PC-9 (cell line): ENCODE data around the gene POLR2A. TPM values are rescaled to one million over a fixed set of nuclear protein-coding genes. Genes with fewer than 3 reads are reported as not detected.
"Not testable (repeated sequence)": the region's sequence is repeated elsewhere in the genome, so short reads cannot be mapped to it uniquely, and the experiment has no call there.

Source experiments
- BruUV-seq: library from RNA; stranded (reverse); fragments of 400-500 nt; replicated peaks from 2 replicates; lab custom pipeline; 2021; lab: Mats Ljungman, UMichigan
- CTCF ChIA-PET: fragments of 300-600 bp; sonication (Branson Sonifier 250); formaldehyde crosslinking; loops from one replicate; lab custom pipeline; 2022; ENCODE audit warnings: antibody characterized with exemption; lab: Charles Lee
- POLR2A ChIA-PET: fragments of 300-600 bp; sonication (Branson Sonifier 250); formaldehyde crosslinking; loops from one replicate; lab custom pipeline; 2022; ENCODE audit warnings: antibody characterized with exemption; ENCODE audit not compliant: unreplicated experiment; lab: Charles Lee
- DNase-seq, 2 experiments: peaks; one replicate each; pipeline versions ENCODE4 v3.0.0 to v3.0.0-alpha.2; 2015 to 2022; ENCODE audit warnings: mixed read lengths in 1 of 2
- H2AFZ ChIP-seq: fragments of 200-600 bp; sonication (generic); 2 replicates; pipeline ENCODE4 v1.8.1; 2017; ENCODE audit warnings: antibody characterized with exemption
- H3F3A ChIP-seq: fragments of 200-600 bp; sonication (generic); 2 replicates; pipeline ENCODE4 v1.8.1; 2017; ENCODE audit warnings: antibody characterized with exemption, mild to moderate bottlenecking, low read depth; ENCODE audit not compliant: insufficient read depth
- H3K27ac ChIP-seq: fragments of 200-600 bp; sonication (generic); 2 replicates; pipeline ENCODE4 v1.6.1; 2016; ENCODE audit warnings: mixed run types
- H3K27me3 ChIP-seq: fragments of 200-600 bp; sonication (generic); 2 replicates; pipeline ENCODE4 v1.6.1; 2016; ENCODE audit warnings: low read depth, mixed run types; ENCODE audit not compliant: insufficient read depth
- H3K36me3 ChIP-seq: fragments of 200-600 bp; sonication (generic); 2 replicates; pipeline ENCODE4 v1.6.1; 2016; ENCODE audit warnings: low read depth, mixed run types
- H3K4me1 ChIP-seq: fragments of 200-600 bp; sonication (generic); replicated peaks from 2 replicates; pipeline ENCODE4 v1.6.1; 2016; ENCODE audit warnings: mixed run types; ENCODE audit not compliant: insufficient read depth
- H3K4me2 ChIP-seq: fragments of 200-600 bp; sonication (generic); 2 replicates; pipeline ENCODE4 v1.6.1; 2017; ENCODE audit warnings: mixed run types
- H3K4me3 ChIP-seq: fragments of 200-600 bp; sonication (generic); 2 replicates; pipeline ENCODE4 v1.6.1; 2016; ENCODE audit warnings: mixed run types
- H3K79me2 ChIP-seq: fragments of 200-600 bp; sonication (generic); 2 replicates; pipeline ENCODE4 v1.6.1; 2017; ENCODE audit warnings: low read depth, mixed run types
- H3K9me2 ChIP-seq: fragments of 200-600 bp; sonication (generic); 2 replicates; pipeline ENCODE4 v1.8.1; 2017; ENCODE audit warnings: mild to moderate bottlenecking; ENCODE audit not compliant: insufficient read depth
- H3K9me3 ChIP-seq: fragments of 200-600 bp; sonication (generic); 2 replicates; pipeline ENCODE4 v1.8.1; 2016; ENCODE audit warnings: low read depth; ENCODE audit not compliant: insufficient read depth
- H4K20me1 ChIP-seq: fragments of 200-600 bp; sonication (generic); 2 replicates; pipeline ENCODE4 v1.8.1; 2017; ENCODE audit not compliant: insufficient read depth
- EZH2 ChIP-seq: fragments of 200-600 bp; sonication (generic); IDR thresholded peaks from 2 replicates; pipeline ENCODE4 v1.8.0; 2017; ENCODE audit warnings: antibody characterized with exemption, low read depth
- intact Hi-C: fragments of 100-400 bp; cut with micrococcal nuclease; formaldehyde crosslinking; loops from one replicate; pipeline ENCODE4 v1.10.0; 2022; ENCODE audit not compliant: unreplicated experiment
- total RNA-seq: library from RNA; stranded (reverse); gene quantifications from 2 replicates; pipeline ENCODE4 v1.2.3, GENCODE V29; 2021
- TF ChIP-seq, protein P1 (sequence below): fragments of 200-600 bp; sonication (generic); conservative IDR thresholded peaks from 2 replicates; pipeline ENCODE4 v1.6.1; 2017; ENCODE audit warnings: mixed run types, antibody characterized with exemption, mild to moderate bottlenecking, moderate library complexity

Gene POLR2A
- total RNA-seq, 1 experiment from 2014 or later, result 149 TPM

- Histone ChIP-seq H4K20me1 (no peaks in the 10 kb centered on the region), H3K27ac (no peak overlapping the region), H3K79me2 (peaks cover 28% of the 10 kb centered on the region), H3K4me1 (peaks cover 16% of the 10 kb centered on the region), H3K9me3 (no peaks in the 10 kb centered on the region), H3K4me2 (no peak overlapping the region), H3K4me3 (no peak overlapping the region), H2AFZ (no peak overlapping the region), H3K36me3 (no peaks in the 10 kb centered on the region), H3K9me2 (no peaks in the 10 kb centered on the region), H3F3A (peaks cover 10% of the 10 kb centered on the region; the same call in 1 of the 2 replicates), H3K27me3 (no peaks in the 10 kb centered on the region)
- POLR2A ChIA-PET, result no interaction called here
- CTCF ChIA-PET, result no interaction called here
- TF ChIP-seq, protein P1, sequence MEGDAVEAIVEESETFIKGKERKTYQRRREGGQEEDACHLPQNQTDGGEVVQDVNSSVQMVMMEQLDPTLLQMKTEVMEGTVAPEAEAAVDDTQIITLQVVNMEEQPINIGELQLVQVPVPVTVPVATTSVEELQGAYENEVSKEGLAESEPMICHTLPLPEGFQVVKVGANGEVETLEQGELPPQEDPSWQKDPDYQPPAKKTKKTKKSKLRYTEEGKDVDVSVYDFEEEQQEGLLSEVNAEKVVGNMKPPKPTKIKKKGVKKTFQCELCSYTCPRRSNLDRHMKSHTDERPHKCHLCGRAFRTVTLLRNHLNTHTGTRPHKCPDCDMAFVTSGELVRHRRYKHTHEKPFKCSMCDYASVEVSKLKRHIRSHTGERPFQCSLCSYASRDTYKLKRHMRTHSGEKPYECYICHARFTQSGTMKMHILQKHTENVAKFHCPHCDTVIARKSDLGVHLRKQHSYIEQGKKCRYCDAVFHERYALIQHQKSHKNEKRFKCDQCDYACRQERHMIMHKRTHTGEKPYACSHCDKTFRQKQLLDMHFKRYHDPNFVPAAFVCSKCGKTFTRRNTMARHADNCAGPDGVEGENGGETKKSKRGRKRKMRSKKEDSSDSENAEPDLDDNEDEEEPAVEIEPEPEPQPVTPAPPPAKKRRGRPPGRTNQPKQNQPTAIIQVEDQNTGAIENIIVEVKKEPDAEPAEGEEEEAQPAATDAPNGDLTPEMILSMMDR, result no peak
- intact Hi-C loops, result no loop called here
- no peak for DNase-seq
- no TSS peak for BruUV-seq
Measured at GRCh38 chr17:7471729-7472128, 12.4 kb upstream of the POLR2A start.

DNA sequence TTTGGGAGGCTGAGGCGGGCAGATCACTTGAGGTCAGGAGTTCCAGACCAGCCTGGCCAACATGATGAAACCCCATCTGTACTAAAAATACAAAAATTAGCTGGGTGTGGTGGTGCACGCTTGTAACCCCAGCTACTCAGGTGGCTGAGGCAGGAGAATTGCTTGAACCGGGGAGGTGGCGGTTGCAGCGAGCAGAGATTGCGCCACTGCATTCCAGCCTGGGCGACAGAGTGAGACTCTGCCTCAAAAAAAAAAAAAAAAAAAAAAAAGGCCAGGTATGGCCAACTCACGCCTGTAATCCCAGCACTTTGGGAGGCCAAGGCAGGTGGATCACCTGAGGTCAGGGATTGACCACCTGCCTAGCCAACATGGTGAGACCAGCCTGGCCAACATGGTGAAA lies 9.4 kb upstream of the POLR2A start:
- CTCF ChIA-PET, H3K27me3 ChIP-seq, intact Hi-C loops, BruUV-seq, H3K4me3 ChIP-seq, H3K9me2 ChIP-seq, H3K4me2 ChIP-seq, H2AFZ ChIP-seq, H3K9me3 ChIP-seq, H3K36me3 ChIP-seq, H4K20me1 ChIP-seq: not testable (repeated sequence)
- Histone ChIP-seq H3K27ac (peak overlapping the region; percentile 49; the same call in 1 of the 2 replicates), H3K79me2 (peaks cover 54% of the 10 kb centered on the region), H3F3A (peaks cover 14% of the 10 kb centered on the region; the same call in 1 of the 2 replicates), H3K4me1 (peaks cover 32% of the 10 kb centered on the region)
- DNase-seq, result peak; percentile 55 to 74
- POLR2A ChIA-PET, result interaction anchor here (0.6 kb wide), 2 partner anchors 24 to 145 kb away, joined by 3 to 5 read pairs; no protein-coding TSS in a partner anchor

DNA sequence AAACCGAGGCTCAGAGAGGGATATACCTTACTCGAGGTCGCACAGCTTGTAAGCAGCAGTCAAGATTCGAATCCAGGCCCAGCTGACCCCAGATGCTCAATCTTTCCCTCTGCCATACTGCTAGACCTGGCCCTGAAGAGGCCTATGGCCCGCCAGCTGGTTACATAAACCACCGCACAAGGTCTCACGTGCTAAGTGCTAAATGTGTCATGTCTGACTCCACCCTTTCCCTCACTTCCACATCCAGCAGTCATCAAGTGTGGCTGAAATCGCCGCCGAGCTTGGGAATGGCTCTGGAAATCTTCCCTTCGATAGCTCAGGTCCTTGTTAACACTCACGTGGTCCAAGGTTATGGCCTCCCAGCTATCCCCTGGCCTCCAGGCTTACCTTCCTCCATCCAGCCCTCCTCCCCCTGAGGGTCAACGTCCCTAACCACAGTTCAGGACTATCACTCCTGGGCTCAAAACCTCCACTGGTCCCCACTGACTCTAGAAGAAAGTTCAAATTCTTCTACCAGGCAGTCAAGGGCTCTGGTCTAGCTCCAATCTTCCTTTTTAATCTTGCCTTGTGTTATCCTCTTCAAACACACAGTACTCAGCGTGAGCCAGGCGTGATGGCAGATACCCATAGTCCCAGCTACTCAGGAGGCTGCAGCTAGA lies 8.3 kb upstream of the POLR2A start:
- Histone ChIP-seq H3K4me3 (no peak overlapping the region), H4K20me1 (no peaks in the 10 kb centered on the region), H2AFZ (no peak overlapping the region), H3K9me2 (no peaks in the 10 kb centered on the region), H3K4me1 (peaks cover 37% of the 10 kb centered on the region), H3F3A (peaks cover 14% of the 10 kb centered on the region; the same call in 1 of the 2 replicates), H3K4me2 (peak overlapping the region; percentile 21), H3K79me2 (peaks cover 58% of the 10 kb centered on the region), H3K27ac (peak overlapping the region; percentile 32; the same call in 1 of the 2 replicates), H3K27me3 (no peaks in the 10 kb centered on the region), H3K9me3 (no peaks in the 10 kb centered on the region), H3K36me3 (no peaks in the 10 kb centered on the region)
- BruUV-seq, result no TSS peak
- DNase-seq, result no peak
- ChIA-PET POLR2A (interaction anchor here (0.6 to 0.7 kb wide), 3 partner anchors 72 to 145 kb away, joined by 3 to 11 read pairs (median 6); no protein-coding TSS in a partner anchor), CTCF (interaction anchor here (1.0 kb wide), 1 partner anchor 21 kb away, joined by 4 read pairs; no protein-coding TSS in a partner anchor)
- intact Hi-C loops, result loop anchor here (2.0 kb wide), 1 partner anchor 31 kb away; the partner anchor contains the start of gene CHRNB1
- no peak for TF ChIP-seq EZH2
- TF ChIP-seq, protein P1, result no peak
